Omental fat pad (tissue), 4 donors: Measurements from ENCODE around the gene NTRK1. TPM values are rescaled to one million over a fixed set of nuclear protein-coding genes. Genes with fewer than 3 reads are reported as not detected.

Experiments used
- ATAC-seq: fragments of 150-250 bp; one replicate; pipeline ENCODE4 v1.9.1; 2016; ENCODE audit warnings: mild to moderate bottlenecking, moderate library complexity; ENCODE audit not compliant: low FRiP score
- DNase-seq: peaks from one replicate; pipeline ENCODE4 v3.0.0-alpha.2; 2019; ENCODE audit warnings: low spot score
- CTCF ChIP-seq, 3 donors: fragments of 450-650 bp; IDR thresholded peaks; one replicate each; pipeline ENCODE4 v1.5.1; 2016 to 2017; ENCODE audit warnings: antibody characterized with exemption in 3 of 3, mild to moderate bottlenecking in 3 of 3, moderate library complexity in 2 of 3
- total RNA-seq, 4 donors: library from RNA; depleted of rRNA; stranded (reverse); fragments of >200 nt; gene quantifications; one replicate each; pipeline ENCODE4 v1.1.0, GENCODE V29; 2016

Gene NTRK1
- total RNA-seq, 4 donors from 2014 or later, result 1.3 to 6.3 (median 1.6) TPM

GRCh38 chr1:156815307-156815826, 45.3 kb upstream of the NTRK1 start:
- ATAC-seq, result peak; percentile 56
- TF ChIP-seq CTCF (IDR thresholded peaks at IDR 0.05), result no peak
- DNase-seq, result no peak

- DNase-seq (no peak), ATAC-seq (no peak)
- no peak for TF ChIP-seq CTCF (IDR thresholded peaks at IDR 0.05)
Observed at GRCh38 chr1:156815961-156816422, 44.7 kb upstream of the NTRK1 start.

GRCh38 chr1:156816561-156817328, 43.9 kb upstream of the NTRK1 start, which contains the start of gene SH2D2A:
Gene SH2D2A, minus strand, starts transcription at chr1:156816848. Its CDS starts 140 bp downstream, at chr1:156816708.
- DNase-seq (no peak), ATAC-seq (peak; percentile 32)
- TF ChIP-seq CTCF (IDR thresholded peaks at IDR 0.05), result no peak

- TF ChIP-seq CTCF (IDR thresholded peaks at IDR 0.05), result no peak
- no peak for ATAC-seq
- DNase-seq, result no peak
Observed at GRCh38 chr1:156821801-156822200, 38.9 kb upstream of the NTRK1 start.

- DNase-seq, result no peak
- TF ChIP-seq CTCF (IDR thresholded peaks at IDR 0.05), result no peak
- ATAC-seq, result no peak
Observed at GRCh38 chr1:156822680-156823079, 38.0 kb upstream of the NTRK1 start.

GRCh38 chr1:156823210-156823790, 37.4 kb upstream of the NTRK1 start:
- ATAC-seq (no peak), DNase-seq (no peak)
- no peak for TF ChIP-seq CTCF (IDR thresholded peaks at IDR 0.05)
